CD14-positive monocyte (primary cell): Measurements from ENCODE around the gene ZNF497. TPM values are rescaled to one million over a fixed set of nuclear protein-coding genes. Genes with fewer than 3 reads are reported as not detected.

Experiments
- DNase-seq, 3 donors: peaks; one replicate each; pipeline ENCODE4 v3.0.0-alpha.2; 2011 to 2022
- H2AFZ ChIP-seq: 2 replicates; pipeline ENCODE4 v1.6.0; 2012; ENCODE audit warnings: mild to moderate bottlenecking, low read depth, low read length, inconsistent platforms; ENCODE audit not compliant: insufficient read depth, poor library complexity, severe bottlenecking
- H3K27ac ChIP-seq, 2 donors: 1 replicate in 1 of 2; 2 replicates in 1 of 2; pipeline ENCODE4 v1.5.1; 2012 to 2013; ENCODE audit warnings: low read length in 2 of 2, control low read depth in 1 of 2, inconsistent platforms in 1 of 2, low read depth in 1 of 2, mild to moderate bottlenecking in 1 of 2
- H3K27me3 ChIP-seq, 2 donors: one replicate each; pipeline versions ENCODE4 v1.6.0 to v1.6.1; 2011 to 2013; ENCODE audit warnings: low read length in 2 of 2; ENCODE audit not compliant: control insufficient read depth in 2 of 2, insufficient read depth in 2 of 2
- H3K36me3 ChIP-seq, 2 donors: replicated peaks in 1 of 2; 1 replicate in 1 of 2; 2 replicates in 1 of 2; pipeline versions ENCODE4 v1.5.1 to v1.6.1; 2012 to 2013; ENCODE audit warnings: low read length in 2 of 2, control low read depth in 1 of 2, inconsistent platforms in 1 of 2, mild to moderate bottlenecking in 1 of 2; ENCODE audit not compliant: insufficient read depth in 2 of 2, control insufficient read depth in 1 of 2
- H3K4me1 ChIP-seq, 2 donors: 1 replicate in 1 of 2; 2 replicates in 1 of 2; pipeline versions ENCODE4 v1.5.1 to v1.6.1; 2012 to 2013; ENCODE audit warnings: low read length in 2 of 2, control low read depth in 1 of 2, inconsistent platforms in 1 of 2, mild to moderate bottlenecking in 1 of 2, moderate library complexity in 1 of 2; ENCODE audit not compliant: insufficient read depth in 2 of 2, control insufficient read depth in 1 of 2
- H3K4me2 ChIP-seq: replicated peaks from 2 replicates; pipeline ENCODE3; 2012; ENCODE audit warnings: low read length, moderate library complexity, mild to moderate bottlenecking; ENCODE audit not compliant: poor library complexity, severe bottlenecking; ENCODE audit errors: extremely low read depth
- H3K4me3 ChIP-seq, 3 experiments: fragments of 200-600 bp in 1 of 3; sonication (generic) in 1 of 3; replicated peaks in 1 of 3; 1 replicate in 2 of 3; 2 replicates in 1 of 3; pipeline ENCODE4 v1.5.1; 2011 to 2013; ENCODE audit warnings: low read length in 3 of 3, mild to moderate bottlenecking in 3 of 3, control low read depth in 2 of 3, low read depth in 2 of 3, inconsistent platforms in 1 of 3, moderate library complexity in 1 of 3
- H3K79me2 ChIP-seq: 2 replicates; pipeline ENCODE4 v1.6.0; 2012; ENCODE audit warnings: mild to moderate bottlenecking, control low read depth, inconsistent platforms, low read length, moderate library complexity; ENCODE audit not compliant: insufficient read depth
- H3K9ac ChIP-seq: 2 replicates; pipeline ENCODE4 v1.6.0; 2017; ENCODE audit warnings: low read length, mild to moderate bottlenecking; ENCODE audit not compliant: insufficient read depth, poor library complexity, severe bottlenecking
- H3K9me3 ChIP-seq, 2 donors: replicated peaks in 1 of 2; 1 replicate in 1 of 2; 2 replicates in 1 of 2; pipeline versions ENCODE4 v1.5.1 to v1.6.1; 2012 to 2013; ENCODE audit warnings: low read length in 2 of 2, control low read depth in 1 of 2; ENCODE audit not compliant: control insufficient read depth in 1 of 2, insufficient read depth in 1 of 2
- H4K20me1 ChIP-seq: 2 replicates; pipeline ENCODE4 v1.6.0; 2012; ENCODE audit warnings: mild to moderate bottlenecking, low read length, control low read depth, moderate library complexity; ENCODE audit not compliant: insufficient read depth
- H3K27ac Mint-ChIP-seq, 7 donors: one replicate each; pipeline ENCODE4 v1.8.0; 2020; ENCODE audit warnings: mild to moderate bottlenecking in 7 of 7, mixed read lengths in 7 of 7, moderate library complexity in 6 of 7, inconsistent platforms in 2 of 7
- H3K27me3 Mint-ChIP-seq, 3 donors: one replicate each; pipeline ENCODE4 v1.8.0; 2021 to 2022; ENCODE audit warnings: low read depth in 3 of 3, mild to moderate bottlenecking in 3 of 3, mixed read lengths in 3 of 3, moderate library complexity in 3 of 3, inconsistent platforms in 1 of 3
- H3K36me3 Mint-ChIP-seq, 2 donors: one replicate each; pipeline ENCODE4 v1.8.0; 2020; ENCODE audit warnings: mixed read lengths in 2 of 2, inconsistent platforms in 1 of 2, mild to moderate bottlenecking in 1 of 2
- H3K4me1 Mint-ChIP-seq: one replicate; pipeline ENCODE4 v1.8.0; 2020; ENCODE audit warnings: mild to moderate bottlenecking, mixed read lengths
- H3K4me3 Mint-ChIP-seq, 2 donors: one replicate each; pipeline ENCODE4 v1.8.0; 2020; ENCODE audit warnings: mild to moderate bottlenecking in 2 of 2, mixed read lengths in 2 of 2, moderate library complexity in 1 of 2
- H3K9me3 Mint-ChIP-seq, 7 donors: one replicate each; pipeline ENCODE4 v1.8.0; 2020 to 2022; ENCODE audit warnings: mixed read lengths in 7 of 7, mild to moderate bottlenecking in 6 of 7, moderate library complexity in 6 of 7, inconsistent platforms in 2 of 7
- CTCF ChIP-seq: fragments of 200-600 bp; IDR thresholded peaks from one replicate; pipeline ENCODE4 v1.8.0; 2022; ENCODE audit warnings: antibody characterized with exemption, mild to moderate bottlenecking
- WGBS: methylation state at CpG from one replicate; pipeline ENCODE4 v1.1.5; 2013; ENCODE audit warnings: missing lambda C conversion rate; ENCODE audit not compliant: insufficient coverage; 5-methylcytosine and 5-hydroxymethylcytosine counted together
- intact Hi-C, 2 donors: fragments of 100-400 bp; cut with micrococcal nuclease; formaldehyde crosslinking; loops; one replicate each; pipeline versions ENCODE4 v1.15.0 to v1.15.1; 2023
- polyA plus RNA-seq, 3 donors: library from polyadenylated mRNA; depleted of rRNA in 1 of 3; unstranded in 2 of 3; stranded (reverse) in 1 of 3; fragments of 300-500 nt in 2 of 3; fragments of >200 nt in 1 of 3; fragmentation: Illumina TruSeq in 2 of 3; gene quantifications; 1 replicate in 2 of 3; 2 replicates in 1 of 3; pipeline ENCODE4 v1.2.3, GENCODE V29; 2012 to 2021

The ZNF497 gene
- polyA plus RNA-seq, 3 donors, result 0.28 to 0.60 (median 0.41) TPM

DNA sequence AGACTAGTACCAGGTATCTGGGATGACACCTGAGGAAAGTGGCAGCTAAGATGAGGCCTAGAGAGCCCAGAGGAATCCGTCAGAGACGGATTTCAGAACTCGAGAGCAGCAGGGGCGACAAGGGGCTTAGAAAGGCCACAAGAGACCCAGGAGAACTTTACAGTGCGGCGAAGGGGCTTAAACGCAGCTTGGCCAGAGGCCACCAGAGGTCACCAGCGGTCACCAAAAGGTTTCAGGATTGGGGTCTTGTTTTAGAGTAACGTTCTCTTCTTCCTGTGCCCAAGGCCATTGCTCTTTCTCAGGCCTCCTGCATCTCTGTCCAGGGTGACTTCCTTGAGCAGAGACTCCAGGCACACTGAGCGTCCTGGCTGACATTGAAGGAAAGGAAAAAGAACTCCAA, 33.6 kb downstream of the ZNF497 start:
- H3K4me1 ChIP-seq, result peaks cover 18 to 19% of the 10 kb centered on the region in 2 donors
- Mint-ChIP-seq H3K4me3 (no peak overlapping the region), H3K36me3 (no peaks in the 10 kb centered on the region), H3K27ac (peak overlapping the region in 1 of 7 donors; percentile 56), H3K9me3 (no peaks in the 10 kb centered on the region), H3K4me1 (peaks cover 6% of the 10 kb centered on the region), H3K27me3 (no peaks in the 10 kb centered on the region)
- no peaks in the 10 kb centered on the region for H3K36me3 ChIP-seq
- H3K79me2 ChIP-seq, result peaks cover 20% of the 10 kb centered on the region
- H3K9ac ChIP-seq, result no peak overlapping the region
- no peaks in the 10 kb centered on the region for H3K9me3 ChIP-seq
- H3K27ac ChIP-seq, result peak overlapping the region in 1 of 2 donors; percentile 97
- TF ChIP-seq CTCF, result no peak
- no peak overlapping the region for H3K4me3 ChIP-seq
- intact Hi-C loops, result loop anchor here in 1 of 2 donors (5.0 kb wide), 1 partner anchor 78 kb away; the partner anchor contains the start of gene ZNF584
- H3K4me2 ChIP-seq, result no peak overlapping the region
- no peaks in the 10 kb centered on the region for H3K27me3 ChIP-seq
- no peaks in the 10 kb centered on the region for H4K20me1 ChIP-seq
- WGBS, result 70% methylated on average over 9 of the region's 10 CpGs
- no peak for DNase-seq
- no peak overlapping the region for H2AFZ ChIP-seq

DNA sequence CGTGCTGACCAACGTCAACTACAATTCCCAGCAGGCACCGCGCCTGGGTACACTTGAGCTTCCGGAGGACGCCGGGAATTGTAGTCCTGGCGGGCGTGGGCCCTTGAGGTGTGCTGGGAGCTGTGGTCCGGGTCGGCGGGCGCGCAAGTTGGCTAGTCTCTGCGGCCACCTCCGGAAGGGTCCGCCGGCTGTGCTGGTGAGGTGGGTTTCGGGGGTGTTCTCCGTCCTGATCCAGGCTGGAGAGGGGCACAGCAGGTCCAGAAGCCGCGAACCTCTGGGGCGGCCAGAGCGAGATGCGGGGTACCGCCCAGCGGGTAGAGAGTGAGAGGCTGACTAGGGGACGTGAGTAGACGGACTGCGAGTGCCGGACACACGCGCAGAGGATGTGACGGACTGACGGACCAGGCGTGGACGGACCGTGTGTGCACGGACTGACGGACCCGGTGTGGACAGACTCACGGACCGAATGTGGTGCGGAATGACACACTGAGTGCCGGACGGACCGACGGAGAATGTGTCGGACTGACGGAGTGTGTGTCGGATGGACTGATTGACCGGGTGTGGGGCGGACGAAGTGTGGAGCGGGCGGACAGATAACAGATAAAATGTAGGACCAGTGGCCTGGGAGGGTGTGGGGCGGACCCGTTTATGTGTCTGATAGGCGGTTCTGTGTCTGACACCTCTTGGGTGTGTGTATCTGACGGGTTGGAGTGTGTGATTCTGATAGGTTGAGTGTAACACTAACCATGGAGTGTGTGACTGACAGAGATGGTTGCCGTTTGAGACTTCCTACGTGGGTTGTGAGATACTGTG, 35.4 kb downstream of the ZNF497 start, which contains the start of gene ZSCAN22:
TSS of gene ZSCAN22 (plus strand) at position 81 of the 813 bp plus-strand sequence. CDS start 7,809 bp downstream, outside the sequence.
- H3K36me3 Mint-ChIP-seq, result peaks cover 4 to 9% of the 10 kb centered on the region in 2 donors
- no peaks in the 10 kb centered on the region for H4K20me1 ChIP-seq

More for the DNA sequence above, 35.4 kb downstream of the ZNF497 start, which contains the start of gene ZSCAN22:
- no peaks in the 10 kb centered on the region for H3K9me3 Mint-ChIP-seq
- DNase-seq, result peak; percentile 88 to 94 (median 91)
- peaks cover 20% of the 10 kb centered on the region for H3K79me2 ChIP-seq
- H3K27me3 Mint-ChIP-seq, result no peaks in the 10 kb centered on the region
- peak within 1 kb of the TSS; percentile 58 to 87 (median 73) for H3K4me3 ChIP-seq
- H3K4me3 Mint-ChIP-seq, result no peak within 1 kb of the TSS
- WGBS, result 0% methylated on average over 62 of the region's 62 CpGs
- H3K27ac ChIP-seq, result peak within 1 kb of the TSS; percentile 76 to 97
- H3K27me3 ChIP-seq, result no peaks in the 10 kb centered on the region
- H3K36me3 ChIP-seq, result no peaks in the 10 kb centered on the region
- peak within 1 kb of the TSS; percentile 85 for H2AFZ ChIP-seq
- peaks cover 18 to 19% of the 10 kb centered on the region in 2 donors for H3K4me1 ChIP-seq
- no peak for TF ChIP-seq CTCF
- H3K4me2 ChIP-seq, result peak within 1 kb of the TSS; percentile 89
- H3K27ac Mint-ChIP-seq, result no peak within 1 kb of the TSS
- H3K9ac ChIP-seq, result peak within 1 kb of the TSS; percentile 77
- H3K9me3 ChIP-seq, result no peaks in the 10 kb centered on the region
- intact Hi-C loops, result loop anchor here (1.0 to 5.0 kb wide), 4 partner anchors 22 to 80 kb away; partner anchors contain the start of genes ERVK3-1 (in 2 of the 2), ZNF837 (in 2 of the 2), ZNF584 (in 1 of the 2) and ZNF8 (in 1 of the 2)
- peaks cover 6% of the 10 kb centered on the region for H3K4me1 Mint-ChIP-seq
